Esophagus muscularis mucosa (tissue), 4 donors: ENCODE measurements around the gene ADGRA1. TPM values are rescaled to one million over a fixed set of nuclear protein-coding genes. Genes with fewer than 3 reads are reported as not detected.

Source experiments
- DNase-seq: peaks from one replicate; pipeline ENCODE4 v3.0.0-alpha.2; 2017; ENCODE audit errors: extremely low spot score
- H3K27ac ChIP-seq, 4 donors: fragments of 200-600 bp; sonication (generic); replicated peaks in 1 of 4; 1 replicate in 3 of 4; 2 replicates in 1 of 4; pipeline ENCODE4 v1.5.1; 2016 to 2019; ENCODE audit warnings: mild to moderate bottlenecking in 1 of 4
- H3K27me3 ChIP-seq, 4 donors: fragments of 200-600 bp; sonication (generic); one replicate each; pipeline versions ENCODE4 v1.5.1 to v1.6.0; 2016 to 2019
- H3K36me3 ChIP-seq, 4 donors: fragments of 200-600 bp; sonication (generic); one replicate each; pipeline ENCODE4 v1.5.1; 2016 to 2019
- H3K4me1 ChIP-seq, 4 donors: fragments of 200-600 bp; sonication (generic); one replicate each; pipeline ENCODE4 v1.5.1; 2016 to 2019
- H3K4me3 ChIP-seq, 4 donors: fragments of 200-600 bp; sonication (generic); 1 replicate in 2 of 4; 2 replicates in 2 of 4; pipeline ENCODE4 v1.5.1; 2016 to 2019; ENCODE audit warnings: mild to moderate bottlenecking in 4 of 4, moderate library complexity in 1 of 4
- H3K9me3 ChIP-seq, 4 donors: fragments of 200-600 bp; sonication (generic); 1 replicate in 3 of 4; 2 replicates in 1 of 4; pipeline ENCODE4 v1.5.1; 2016 to 2019
- CTCF ChIP-seq, 3 experiments: fragments of 200-600 bp in 2 of 3; fragments of 450-650 bp in 1 of 3; sonication (generic) in 2 of 3; IDR thresholded peaks; one replicate each; pipeline ENCODE4 v1.5.1; 2017 to 2019; ENCODE audit warnings: antibody characterized with exemption in 3 of 3, mild to moderate bottlenecking in 2 of 3, moderate library complexity in 1 of 3
- EP300 ChIP-seq: sonication (generic); formaldehyde crosslinking; IDR thresholded peaks from one replicate; pipeline ENCODE4 v1.6.1; 2017; ENCODE audit warnings: antibody characterized with exemption
- POLR2A ChIP-seq: fragments of 450-650 bp; IDR thresholded peaks from one replicate; pipeline ENCODE4 v1.6.1; 2017; ENCODE audit warnings: antibody characterized with exemption, moderate library complexity, mild to moderate bottlenecking, low read depth
- POLR2AphosphoS5 ChIP-seq, 2 donors: sonication (generic); formaldehyde crosslinking; IDR thresholded peaks; one replicate each; pipeline ENCODE4 v1.6.1; 2017; ENCODE audit warnings: antibody characterized with exemption in 2 of 2
- WGBS: methylation state at CpG from one replicate; pipeline ENCODE4 v1.1.5; 2018; 5-methylcytosine and 5-hydroxymethylcytosine counted together
- intact Hi-C: fragments of 100-400 bp; cut with DNase I; formaldehyde crosslinking; loops from one replicate; pipeline ENCODE4 v1.15.1; 2023
- total RNA-seq, 4 donors: library from RNA; depleted of rRNA; stranded (reverse); fragments of >200 nt; gene quantifications; one replicate each; pipeline versions ENCODE4 v1.1.0 to v1.2.1, GENCODE V29; 2016

Gene ADGRA1
- total RNA-seq, 4 donors from 2014 or later, result under 0.01 to 0.06 TPM; not detected in 2

- no peaks in the 10 kb centered on the region for H3K36me3 ChIP-seq
- 93% methylated on average over 2 of the region's 4 CpGs for WGBS
- H3K9me3 ChIP-seq, result no peaks in the 10 kb centered on the region
- no peak for TF ChIP-seq POLR2A
- no peak for TF ChIP-seq CTCF (IDR thresholded peaks at IDR 0.05)
- no peak for TF ChIP-seq POLR2AphosphoS5 (IDR thresholded peaks at IDR 0.05)
- no peak for TF ChIP-seq EP300
- H3K27ac ChIP-seq, result no peak overlapping the region
- peaks cover 0 to 25% (median 0%) of the 10 kb centered on the region in 4 donors for H3K27me3 ChIP-seq
- intact Hi-C loops, result no loop called here
- DNase-seq, result no peak
- no peak overlapping the region for H3K4me3 ChIP-seq
- no peaks in the 10 kb centered on the region for H3K4me1 ChIP-seq
Observed at GRCh38 chr10:133176546-133176945, 88.8 kb downstream of the ADGRA1 start.

- intact Hi-C loops, result no loop called here
- DNase-seq, result no peak
- Histone ChIP-seq H3K36me3 (no peaks in the 10 kb centered on the region), H3K27me3 (peaks cover 0 to 33% (median 0%) of the 10 kb centered on the region in 4 donors), H3K4me3 (no peak overlapping the region), H3K9me3 (no peaks in the 10 kb centered on the region), H3K27ac (no peak overlapping the region), H3K4me1 (no peaks in the 10 kb centered on the region)
- no peak for TF ChIP-seq EP300
- TF ChIP-seq POLR2AphosphoS5 (IDR thresholded peaks at IDR 0.05), result no peak
- TF ChIP-seq CTCF (IDR thresholded peaks at IDR 0.05), result no peak
- TF ChIP-seq POLR2A, result no peak
- 92% methylated on average over 12 of the region's 12 CpGs for WGBS
Observed at GRCh38 chr10:133177380-133178157, 89.8 kb downstream of the ADGRA1 start.

- no peak for TF ChIP-seq CTCF (IDR thresholded peaks at IDR 0.05)
- TF ChIP-seq EP300, result no peak
- no peak for TF ChIP-seq POLR2AphosphoS5 (IDR thresholded peaks at IDR 0.05)
- no peak for TF ChIP-seq POLR2A
- no peak for DNase-seq
Observed at GRCh38 chr10:133178357-133179127, 90.8 kb downstream of the ADGRA1 start.

GRCh38 chr10:133179128-133179520 is 91.4 kb downstream of the ADGRA1 start:
- DNase-seq, result no peak
- Histone ChIP-seq H3K27ac (no peak overlapping the region), H3K4me1 (no peaks in the 10 kb centered on the region), H3K27me3 (peaks cover 0 to 30% (median 0%) of the 10 kb centered on the region in 4 donors), H3K9me3 (no peaks in the 10 kb centered on the region), H3K4me3 (no peak overlapping the region), H3K36me3 (no peaks in the 10 kb centered on the region)
- 87% methylated on average over 7 of the region's 11 CpGs for WGBS
- no peak for TF ChIP-seq EP300
- TF ChIP-seq CTCF (IDR thresholded peaks at IDR 0.05), result no peak
- no peak for TF ChIP-seq POLR2A
- no peak for TF ChIP-seq POLR2AphosphoS5 (IDR thresholded peaks at IDR 0.05)
- intact Hi-C loops, result no loop called here

More at GRCh38 chr10:133178357-133179127, 90.8 kb downstream of the ADGRA1 start:
- Histone ChIP-seq H3K9me3 (no peaks in the 10 kb centered on the region), H3K27me3 (peaks cover 0 to 35% (median 0%) of the 10 kb centered on the region in 4 donors), H3K36me3 (no peaks in the 10 kb centered on the region), H3K4me3 (no peak overlapping the region), H3K4me1 (no peaks in the 10 kb centered on the region), H3K27ac (no peak overlapping the region)
- WGBS, result 91% methylated on average over 20 of the region's 29 CpGs
- intact Hi-C loops, result no loop called here
